Measurements from ENCODE around the gene OOSP2. TPM values are rescaled to one million over a fixed set of nuclear protein-coding genes. Genes with fewer than 3 reads are reported as not detected.

OOSP2 gene
- total and polyA plus RNA-seq, 2 experiments from 2014 or later: not detected

DNA sequence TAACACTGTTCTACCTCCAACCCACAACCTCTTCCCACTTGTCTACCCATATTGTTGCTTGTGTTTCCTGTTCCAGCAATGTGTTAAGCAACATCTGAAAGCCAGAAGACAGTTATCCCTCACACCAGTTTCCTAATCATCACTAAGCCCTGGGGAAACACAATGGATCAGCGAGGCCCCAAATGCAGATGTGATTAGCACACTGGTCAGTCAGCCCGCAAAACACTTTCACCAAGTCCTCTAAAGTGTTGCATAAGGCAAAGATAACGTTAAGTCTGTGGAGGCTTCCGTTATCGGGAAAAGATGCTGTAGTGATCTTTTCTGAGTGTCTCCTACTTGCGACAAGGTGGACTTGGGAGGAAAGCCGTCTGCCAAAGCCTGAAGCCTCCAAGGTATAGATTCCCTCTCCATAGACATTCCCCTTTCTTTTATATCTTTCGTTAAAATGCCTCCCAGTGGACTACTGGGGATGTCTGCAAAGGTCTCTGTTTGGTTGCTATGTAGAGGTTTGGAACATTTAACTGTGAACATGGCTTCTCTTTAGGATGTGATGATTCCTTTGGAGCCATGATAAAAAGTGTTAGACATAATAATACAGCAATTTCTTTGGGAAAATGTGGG is 16.2 kb downstream of the OOSP2 start, which contains the start of gene MS4A3:
Gene MS4A3, plus strand, starts transcription at position 317 of the 621 bp plus-strand sequence. CDS start 4,496 bp downstream, outside the sequence.
- H3K27me3 ChIP-seq: no peaks in the 10 kb centered on the region
- H3K4me3 ChIP-seq: no peak within 1 kb of the TSS
- no peaks in the 10 kb centered on the region for H3K36me3 ChIP-seq
- no peaks in the 10 kb centered on the region for H3K4me1 ChIP-seq (ENCODE audit: low read depth)
- H3K9me3 ChIP-seq (ENCODE audit: low read depth): no peaks in the 10 kb centered on the region
- no peak within 1 kb of the TSS for H3K27ac ChIP-seq
- no peak for DNase-seq (ENCODE audit: low read depth in 1 of 2, low spot score in 1 of 2)
- no peak for TF ChIP-seq CTCF (IDR thresholded peaks at IDR 0.05; ENCODE audit: low read depth, low read length)

GRCh38 chr11:60059052-60059451 is 18.8 kb downstream of the OOSP2 start:
- Histone ChIP-seq H3K27ac (no peak overlapping the region), H3K27me3 (no peaks in the 10 kb centered on the region), H3K4me1 (ENCODE audit: low read depth) (no peaks in the 10 kb centered on the region), H3K4me3 (no peak overlapping the region), H3K36me3 (no peaks in the 10 kb centered on the region), H3K9me3 (ENCODE audit: low read depth) (no peaks in the 10 kb centered on the region)
- TF ChIP-seq CTCF (IDR thresholded peaks at IDR 0.05; ENCODE audit: low read depth, low read length): no peak
- no peak for DNase-seq (ENCODE audit: low read depth in 1 of 2, low spot score in 1 of 2)

DNA sequence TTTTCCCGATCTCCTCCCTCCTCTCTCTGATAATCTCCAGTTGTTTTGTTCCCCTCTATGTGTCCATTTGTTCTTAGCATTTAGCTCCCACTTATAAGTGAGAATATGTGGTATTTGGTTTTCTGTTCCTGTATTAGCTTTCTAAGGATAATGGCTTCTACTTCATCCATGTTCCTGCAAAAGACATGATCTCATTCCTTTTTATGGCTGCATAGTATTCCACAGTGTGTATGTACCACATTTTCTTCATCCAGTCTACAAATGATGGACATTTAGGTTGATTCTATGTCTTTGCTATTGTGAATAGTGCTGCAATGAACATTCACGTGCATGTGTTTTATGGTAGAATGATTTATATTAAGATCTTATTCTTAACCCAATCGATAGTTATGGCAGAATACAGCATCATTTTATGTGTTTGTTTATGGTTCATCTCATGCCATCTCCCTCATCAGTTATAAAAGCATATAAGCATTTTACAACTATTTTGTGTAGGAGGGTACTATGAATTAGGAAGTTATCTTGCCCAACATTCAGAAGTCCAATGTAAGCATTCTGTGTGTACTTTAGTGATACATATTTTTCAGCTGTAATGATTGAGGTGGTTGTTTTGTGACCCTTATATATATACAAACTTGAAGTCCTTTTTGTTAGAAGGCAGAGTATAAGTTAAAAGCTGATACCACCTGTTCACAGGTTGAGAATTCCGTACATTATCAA is 19.5 kb downstream of the OOSP2 start:
- Histone ChIP-seq H3K9me3 (ENCODE audit: low read depth) (no peaks in the 10 kb centered on the region), H3K27me3 (no peaks in the 10 kb centered on the region), H3K4me1 (ENCODE audit: low read depth) (no peaks in the 10 kb centered on the region), H3K4me3 (no peak overlapping the region), H3K27ac (no peak overlapping the region), H3K36me3 (no peaks in the 10 kb centered on the region)
- no peak for DNase-seq (ENCODE audit: low read depth in 1 of 2, low spot score in 1 of 2)
- no peak for TF ChIP-seq CTCF (IDR thresholded peaks at IDR 0.05; ENCODE audit: low read depth, low read length)

- TF ChIP-seq CTCF (IDR thresholded peaks at IDR 0.05; ENCODE audit: low read depth, low read length): no peak
- no peaks in the 10 kb centered on the region for H3K36me3 ChIP-seq
- no peak for DNase-seq (ENCODE audit: low read depth in 1 of 2, low spot score in 1 of 2)
- no peaks in the 10 kb centered on the region for H3K9me3 ChIP-seq (ENCODE audit: low read depth)
- H3K27ac ChIP-seq: no peak overlapping the region
- H3K4me1 ChIP-seq (ENCODE audit: low read depth): no peaks in the 10 kb centered on the region
- H3K27me3 ChIP-seq: no peaks in the 10 kb centered on the region
- H3K4me3 ChIP-seq: no peak overlapping the region
These were observed 23.9 kb downstream of the OOSP2 start for GRCh38 chr11:60064111-60064510.

DNA sequence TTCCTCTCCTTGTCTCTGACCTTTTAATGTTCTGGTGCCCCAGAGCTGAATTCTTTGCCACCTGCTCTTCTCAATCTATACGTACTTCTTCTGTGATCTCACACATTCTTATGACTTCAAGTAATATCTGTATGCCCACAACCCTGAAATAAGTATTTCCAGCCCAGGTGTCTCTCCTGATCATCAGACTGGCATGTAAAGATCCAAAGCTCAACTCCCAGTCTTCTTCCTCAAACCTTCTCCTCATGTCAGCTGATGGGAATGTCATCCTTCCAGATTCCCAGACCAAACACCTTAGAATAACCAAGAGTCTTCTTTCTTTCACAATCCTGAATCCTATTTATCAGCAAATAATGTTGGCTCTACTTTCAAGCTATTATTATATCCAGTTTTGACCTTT is 25.6 kb downstream of the OOSP2 start:
- Histone ChIP-seq H3K27ac (no peak overlapping the region), H3K4me3 (no peak overlapping the region), H3K27me3 (no peaks in the 10 kb centered on the region), H3K4me1 (ENCODE audit: low read depth) (no peaks in the 10 kb centered on the region), H3K36me3 (no peaks in the 10 kb centered on the region), H3K9me3 (ENCODE audit: low read depth) (no peaks in the 10 kb centered on the region)
- TF ChIP-seq CTCF (IDR thresholded peaks at IDR 0.05; ENCODE audit: low read depth, low read length): no peak
- DNase-seq (ENCODE audit: low read depth in 1 of 2, low spot score in 1 of 2): no peak
